Measurements from ENCODE around the gene MVB12B.

Gene MVB12B

DNA sequence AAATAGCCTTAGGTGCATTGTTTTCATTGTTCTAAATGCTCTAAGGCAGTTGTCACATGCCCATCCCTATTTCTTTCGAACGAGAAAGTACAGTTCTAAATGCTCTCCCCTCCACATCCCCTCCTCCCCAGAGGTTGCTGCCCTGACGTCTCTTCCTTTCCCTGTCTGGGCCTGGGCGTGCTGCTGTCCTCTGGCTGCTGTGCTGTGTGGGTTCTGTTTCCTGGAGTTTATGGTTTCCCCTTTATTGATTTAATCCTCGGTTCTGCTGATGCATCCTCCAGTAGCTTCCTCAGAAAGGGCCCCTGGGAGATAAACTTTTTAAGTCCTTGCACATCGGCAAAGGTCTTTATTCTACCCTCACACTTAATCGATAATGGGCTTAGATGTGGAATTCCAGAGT, 48.8 kb downstream of the MVB12B start:
- Histone ChIP-seq H3K27ac (ENCODE audit: insufficient read depth, low read depth, low read length, poor library complexity, severe bottlenecking) (peak overlapping the region; percentile 79), H3K36me3 (ENCODE audit: control insufficient read depth, insufficient read depth, low read length) (no peaks in the 10 kb centered on the region), H3K4me1 (ENCODE audit: control insufficient read depth, insufficient read depth, low read length) (peaks cover 44% of the 10 kb centered on the region), H3K9me3 (ENCODE audit: control insufficient read depth, low read length) (no peaks in the 10 kb centered on the region), H3K4me3 (ENCODE audit: insufficient read depth, low read depth, low read length) (no peak overlapping the region), H3K27me3 (ENCODE audit: control insufficient read depth, insufficient read depth, low read length, poor library complexity, severe bottlenecking) (no peaks in the 10 kb centered on the region)
- WGBS, 2 experiments = 44 to 48% methylated on average over 7 of the region's 7 CpGs

DNA sequence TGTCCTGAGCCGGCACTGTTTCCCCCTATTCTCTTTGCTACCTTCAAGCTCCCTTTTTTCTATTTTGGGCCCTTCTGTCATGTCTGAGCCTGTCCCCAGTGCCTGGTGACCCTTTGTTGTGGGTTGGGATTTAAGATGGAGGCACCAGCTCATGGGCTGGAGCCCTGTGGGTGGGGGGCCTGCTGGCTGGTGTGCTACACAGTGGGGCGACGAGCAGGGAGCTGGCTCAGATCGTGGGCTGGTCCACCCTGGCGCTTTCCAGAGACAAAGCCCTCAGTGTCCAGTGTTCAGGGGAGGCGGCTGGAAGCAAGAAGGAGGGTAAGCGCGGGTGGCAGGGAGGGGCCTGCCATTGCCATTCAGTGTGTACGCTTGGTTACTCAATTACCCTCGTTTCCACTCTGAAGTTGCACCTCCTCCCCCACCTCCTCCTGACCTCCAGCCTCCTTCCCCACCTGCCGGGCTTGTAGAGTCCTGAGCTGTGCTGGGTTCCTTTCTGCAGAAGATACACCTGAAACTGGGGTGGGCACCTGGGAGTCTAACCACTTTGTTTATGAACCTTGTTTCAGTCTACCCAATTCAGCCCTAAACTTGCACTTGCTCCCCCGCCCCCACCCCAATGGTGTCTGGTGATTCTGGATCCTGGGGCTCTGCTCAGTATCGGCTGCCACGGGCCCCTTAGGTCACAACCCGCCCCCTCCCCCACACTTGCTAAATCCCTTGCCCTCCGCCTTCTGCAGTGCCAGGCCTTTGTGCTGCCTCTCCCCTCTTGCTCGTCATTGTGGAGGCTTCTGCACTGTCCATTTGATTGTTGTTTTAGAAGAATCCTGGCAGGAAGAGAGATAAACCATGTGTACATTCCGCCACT, 49.9 kb downstream of the MVB12B start:
- 53 to 59% methylated on average over 18 of the region's 18 CpGs for WGBS, 2 experiments
- H3K4me3 ChIP-seq (ENCODE audit: insufficient read depth, low read depth, low read length) = no peak overlapping the region

DNA sequence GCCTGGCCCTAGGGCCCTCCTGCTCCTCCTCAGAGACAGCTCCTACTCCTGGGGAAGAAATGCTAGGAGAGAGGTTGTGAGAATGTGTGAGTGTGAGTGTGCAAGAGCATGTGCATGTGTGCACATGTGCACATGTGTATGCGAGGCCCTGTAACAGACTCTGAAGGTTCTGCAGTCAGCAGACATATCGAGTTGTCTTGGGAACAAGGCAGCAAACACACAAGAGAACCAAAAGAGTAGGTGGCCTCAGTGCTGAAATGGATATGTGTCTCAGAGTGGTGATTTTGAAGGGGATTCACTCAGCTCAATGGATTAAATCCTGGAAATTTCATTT, 50.5 kb downstream of the MVB12B start:
- Histone ChIP-seq H3K27me3 (ENCODE audit: control insufficient read depth, insufficient read depth, low read length, poor library complexity, severe bottlenecking) (no peaks in the 10 kb centered on the region), H3K36me3 (ENCODE audit: control insufficient read depth, insufficient read depth, low read length) (no peaks in the 10 kb centered on the region), H3K9me3 (ENCODE audit: control insufficient read depth, low read length) (no peaks in the 10 kb centered on the region), H3K27ac (ENCODE audit: insufficient read depth, low read depth, low read length, poor library complexity, severe bottlenecking) (peak overlapping the region; percentile 79), H3K4me3 (ENCODE audit: insufficient read depth, low read depth, low read length) (no peak overlapping the region), H3K4me1 (ENCODE audit: control insufficient read depth, insufficient read depth, low read length) (peaks cover 44% of the 10 kb centered on the region)
- 95 to 96% methylated on average over 2 of the region's 2 CpGs for WGBS, 2 experiments

More for the DNA sequence above, 49.9 kb downstream of the MVB12B start:
- H3K36me3 ChIP-seq (ENCODE audit: control insufficient read depth, insufficient read depth, low read length) = no peaks in the 10 kb centered on the region
- no peaks in the 10 kb centered on the region for H3K27me3 ChIP-seq (ENCODE audit: control insufficient read depth, insufficient read depth, low read length, poor library complexity, severe bottlenecking)
- peak overlapping the region; percentile 79 for H3K27ac ChIP-seq (ENCODE audit: insufficient read depth, low read depth, low read length, poor library complexity, severe bottlenecking)
- peaks cover 44% of the 10 kb centered on the region for H3K4me1 ChIP-seq (ENCODE audit: control insufficient read depth, insufficient read depth, low read length)
- no peaks in the 10 kb centered on the region for H3K9me3 ChIP-seq (ENCODE audit: control insufficient read depth, low read length)

DNA sequence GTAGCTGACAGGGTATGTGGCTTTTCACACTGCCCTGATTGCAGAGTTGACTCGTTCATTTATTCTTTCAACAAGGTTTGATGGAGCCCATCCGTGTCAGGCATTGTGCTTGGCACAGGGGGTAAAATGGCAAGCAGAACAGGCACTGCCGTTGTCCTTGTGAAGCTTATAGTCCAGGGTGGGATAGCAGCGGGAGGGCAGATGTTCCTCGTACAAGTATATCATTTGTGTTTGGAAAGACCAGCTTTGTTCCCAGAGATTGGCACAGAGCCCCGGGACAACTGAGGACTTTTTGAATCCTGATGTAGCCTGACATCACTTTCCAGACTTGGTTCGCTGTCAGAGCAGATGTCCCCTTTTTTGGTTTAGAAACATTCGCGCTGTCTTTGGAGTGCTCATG, 50.9 kb downstream of the MVB12B start:
- Histone ChIP-seq H3K4me3 (ENCODE audit: insufficient read depth, low read depth, low read length) (no peak overlapping the region), H3K9me3 (ENCODE audit: control insufficient read depth, low read length) (no peaks in the 10 kb centered on the region), H3K36me3 (ENCODE audit: control insufficient read depth, insufficient read depth, low read length) (no peaks in the 10 kb centered on the region), H3K27me3 (ENCODE audit: control insufficient read depth, insufficient read depth, low read length, poor library complexity, severe bottlenecking) (no peaks in the 10 kb centered on the region), H3K4me1 (ENCODE audit: control insufficient read depth, insufficient read depth, low read length) (peaks cover 44% of the 10 kb centered on the region), H3K27ac (ENCODE audit: insufficient read depth, low read depth, low read length, poor library complexity, severe bottlenecking) (no peak overlapping the region)
- 95% methylated on average over 9 of the region's 9 CpGs for WGBS, 2 experiments

DNA sequence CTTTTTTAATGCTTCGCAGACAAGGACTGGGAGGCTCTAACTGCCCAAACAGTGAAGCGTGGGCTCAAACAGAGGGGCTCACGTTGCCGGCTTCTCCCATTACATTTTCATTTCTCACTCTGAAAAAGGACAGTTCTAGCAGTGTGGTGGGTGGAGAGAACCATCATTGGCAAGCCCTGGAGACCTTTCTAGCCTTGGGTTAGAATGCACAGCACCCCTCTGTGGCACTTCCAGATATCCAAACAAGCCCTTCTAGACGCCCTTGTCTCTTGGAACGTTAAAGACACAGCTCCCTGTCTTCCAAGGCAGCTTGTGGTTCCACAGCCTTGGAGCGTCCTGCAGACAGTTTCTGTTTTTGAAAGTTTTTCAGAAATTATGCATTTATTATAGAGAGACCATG, 52.1 kb downstream of the MVB12B start:
- no peak overlapping the region for H3K27ac ChIP-seq (ENCODE audit: insufficient read depth, low read depth, low read length, poor library complexity, severe bottlenecking)
- H3K36me3 ChIP-seq (ENCODE audit: control insufficient read depth, insufficient read depth, low read length) = no peaks in the 10 kb centered on the region
- H3K27me3 ChIP-seq (ENCODE audit: control insufficient read depth, insufficient read depth, low read length, poor library complexity, severe bottlenecking) = no peaks in the 10 kb centered on the region
- peaks cover 44% of the 10 kb centered on the region for H3K4me1 ChIP-seq (ENCODE audit: control insufficient read depth, insufficient read depth, low read length)
- H3K9me3 ChIP-seq (ENCODE audit: control insufficient read depth, low read length) = no peaks in the 10 kb centered on the region
- WGBS, 2 experiments = 90 to 94% methylated on average over 7 of the region's 7 CpGs
- no peak overlapping the region for H3K4me3 ChIP-seq (ENCODE audit: insufficient read depth, low read depth, low read length)

DNA sequence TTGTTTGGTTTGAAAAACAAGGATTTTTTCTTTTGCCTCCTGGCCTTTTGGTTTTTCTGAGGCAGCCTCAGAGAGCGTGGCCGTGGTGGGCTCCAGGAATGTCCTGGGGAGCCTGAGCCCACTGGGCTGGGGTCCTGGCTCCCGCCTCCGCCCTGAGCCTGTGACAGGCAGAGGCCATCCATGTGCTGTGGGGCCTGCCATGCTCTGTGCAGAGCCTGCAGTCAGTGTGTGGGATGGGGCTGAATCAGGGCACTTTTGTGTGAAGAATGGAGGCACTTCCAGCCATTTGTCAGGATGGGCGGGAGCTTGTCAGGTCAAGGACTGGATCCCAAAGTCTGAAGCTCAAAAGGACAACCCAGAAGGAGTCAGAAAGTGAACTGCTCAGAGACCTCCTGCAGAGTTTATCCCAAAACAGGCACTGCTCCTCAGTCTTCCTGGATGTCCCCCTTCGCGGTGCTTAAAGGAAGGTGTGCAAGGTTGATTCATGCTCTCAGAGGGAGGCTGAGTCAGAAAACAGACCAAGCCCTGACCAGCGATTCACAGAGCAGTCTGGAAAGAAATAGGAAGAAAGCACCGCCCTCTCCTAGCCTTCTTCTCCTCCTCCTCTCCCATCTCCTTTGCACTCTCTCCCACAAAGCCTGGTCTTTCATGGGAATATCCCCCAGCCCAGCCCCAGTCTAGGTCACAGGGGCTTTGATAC, 53.2 kb downstream of the MVB12B start:
- Histone ChIP-seq H3K27me3 (ENCODE audit: control insufficient read depth, insufficient read depth, low read length, poor library complexity, severe bottlenecking) (no peaks in the 10 kb centered on the region), H3K4me1 (ENCODE audit: control insufficient read depth, insufficient read depth, low read length) (peaks cover 36% of the 10 kb centered on the region), H3K4me3 (ENCODE audit: insufficient read depth, low read depth, low read length) (no peak overlapping the region), H3K27ac (ENCODE audit: insufficient read depth, low read depth, low read length, poor library complexity, severe bottlenecking) (no peak overlapping the region), H3K9me3 (ENCODE audit: control insufficient read depth, low read length) (no peaks in the 10 kb centered on the region), H3K36me3 (ENCODE audit: control insufficient read depth, insufficient read depth, low read length) (no peaks in the 10 kb centered on the region)
- 75 to 79% methylated on average over 9 of the region's 9 CpGs for WGBS, 2 experiments

DNA sequence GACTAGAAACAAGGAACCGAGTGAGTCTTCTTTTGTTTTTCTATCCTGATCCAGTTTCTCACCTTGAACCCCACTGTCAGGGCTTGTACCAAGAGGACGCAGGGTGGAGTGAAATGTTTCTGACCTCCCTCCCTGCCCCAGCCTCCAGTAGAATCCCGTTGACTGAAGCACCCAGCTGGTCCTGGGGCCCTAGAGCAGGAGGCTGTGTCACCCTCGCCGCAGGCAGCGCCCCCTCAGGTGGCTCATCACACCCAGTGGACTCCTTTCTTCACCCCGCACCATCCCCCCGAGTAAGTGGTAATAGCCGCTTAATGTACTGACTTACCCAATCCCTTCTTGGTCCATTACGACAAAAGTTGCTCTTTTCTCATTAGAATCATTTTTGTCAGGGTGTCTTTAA, 53.8 kb downstream of the MVB12B start:
- no peaks in the 10 kb centered on the region for H3K36me3 ChIP-seq (ENCODE audit: control insufficient read depth, insufficient read depth, low read length)
- no peaks in the 10 kb centered on the region for H3K9me3 ChIP-seq (ENCODE audit: control insufficient read depth, low read length)
- no peak overlapping the region for H3K27ac ChIP-seq (ENCODE audit: insufficient read depth, low read depth, low read length, poor library complexity, severe bottlenecking)
- H3K4me1 ChIP-seq (ENCODE audit: control insufficient read depth, insufficient read depth, low read length) = peaks cover 30% of the 10 kb centered on the region
- WGBS, 2 experiments = 86 to 91% methylated on average over 10 of the region's 10 CpGs
- H3K4me3 ChIP-seq (ENCODE audit: insufficient read depth, low read depth, low read length) = no peak overlapping the region
- no peaks in the 10 kb centered on the region for H3K27me3 ChIP-seq (ENCODE audit: control insufficient read depth, insufficient read depth, low read length, poor library complexity, severe bottlenecking)

DNA sequence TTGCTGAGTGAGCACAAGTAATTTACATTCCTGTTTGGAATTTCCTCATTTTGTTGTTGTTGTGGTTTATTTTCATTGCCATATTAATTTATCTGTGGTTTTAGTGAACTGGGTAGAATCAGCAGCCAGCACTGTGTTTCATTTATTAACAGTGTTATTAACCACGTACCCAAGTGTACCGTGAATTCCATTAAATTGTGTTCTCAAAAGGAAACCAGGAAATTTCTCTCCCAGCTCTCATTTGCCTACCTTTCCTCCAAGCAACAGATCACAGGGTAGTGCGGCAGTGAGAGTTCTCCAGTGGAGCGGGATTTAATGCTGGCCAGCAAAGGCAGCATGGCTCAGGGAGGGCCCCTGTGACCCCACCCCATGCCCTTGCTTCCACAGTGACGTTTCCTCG, 54.6 kb downstream of the MVB12B start:
- Histone ChIP-seq H3K4me1 (ENCODE audit: control insufficient read depth, insufficient read depth, low read length) (peaks cover 23% of the 10 kb centered on the region), H3K27me3 (ENCODE audit: control insufficient read depth, insufficient read depth, low read length, poor library complexity, severe bottlenecking) (no peaks in the 10 kb centered on the region), H3K9me3 (ENCODE audit: control insufficient read depth, low read length) (no peaks in the 10 kb centered on the region), H3K36me3 (ENCODE audit: control insufficient read depth, insufficient read depth, low read length) (no peaks in the 10 kb centered on the region), H3K4me3 (ENCODE audit: insufficient read depth, low read depth, low read length) (no peak overlapping the region), H3K27ac (ENCODE audit: insufficient read depth, low read depth, low read length, poor library complexity, severe bottlenecking) (no peak overlapping the region)
- 95% methylated on average over 5 to 6 of the region's 6 CpGs for WGBS, 2 experiments

DNA sequence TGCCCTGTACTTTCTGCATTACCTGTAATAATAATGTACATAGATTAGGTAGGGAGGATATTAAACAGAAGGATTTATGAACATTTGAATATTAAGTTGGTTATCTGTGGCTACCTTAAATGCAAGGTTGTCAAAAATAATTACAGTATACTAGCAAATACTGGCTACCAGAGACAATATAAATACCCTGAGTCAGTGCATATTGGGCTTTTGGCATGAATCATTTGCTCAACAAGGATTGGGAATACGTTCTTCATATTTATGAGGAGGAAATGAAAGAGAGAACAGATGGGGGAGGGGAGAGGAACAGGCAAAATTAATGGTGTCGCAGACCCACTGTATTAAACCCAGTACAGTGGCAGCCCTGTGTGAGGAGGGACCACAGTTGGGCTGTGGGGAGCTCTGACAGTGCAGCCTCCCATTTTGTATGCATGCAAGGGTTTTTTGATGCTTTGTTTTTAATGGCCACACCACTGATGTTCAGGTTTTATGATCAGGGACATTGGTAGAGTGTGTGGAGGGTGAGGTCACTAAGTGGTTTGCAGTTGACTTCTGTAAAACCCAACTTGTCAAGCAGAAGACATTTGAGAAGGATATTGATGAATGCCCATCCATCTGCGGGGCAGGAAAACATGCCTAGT, 56.9 kb downstream of the MVB12B start:
- 94 to 96% methylated on average over 3 of the region's 3 CpGs for WGBS, 2 experiments
- Histone ChIP-seq H3K36me3 (ENCODE audit: control insufficient read depth, insufficient read depth, low read length) (peaks cover 6% of the 10 kb centered on the region), H3K27me3 (ENCODE audit: control insufficient read depth, insufficient read depth, low read length, poor library complexity, severe bottlenecking) (no peaks in the 10 kb centered on the region)

DNA sequence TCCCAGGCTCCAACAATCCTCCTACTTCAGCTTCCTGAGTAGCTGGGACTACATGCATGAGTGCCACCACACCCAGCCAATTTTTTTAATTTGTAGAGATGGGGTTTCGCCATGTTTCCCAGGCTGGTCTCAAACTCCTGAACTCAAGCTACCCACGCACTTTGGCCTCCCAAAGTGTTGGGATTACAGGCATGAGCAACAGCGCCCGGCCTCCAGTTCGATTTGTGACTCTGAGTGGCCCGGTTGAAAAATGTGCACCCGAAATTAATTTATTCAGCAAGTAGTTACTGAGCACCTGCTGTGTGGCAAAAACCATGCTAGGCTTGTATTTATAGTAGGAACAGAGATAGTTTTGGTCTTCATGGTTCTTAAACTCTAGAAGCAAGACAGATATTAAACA, 58.3 kb downstream of the MVB12B start:
- Histone ChIP-seq H3K4me3 (ENCODE audit: insufficient read depth, low read depth, low read length) (no peak overlapping the region), H3K9me3 (ENCODE audit: control insufficient read depth, low read length) (no peaks in the 10 kb centered on the region), H3K36me3 (ENCODE audit: control insufficient read depth, insufficient read depth, low read length) (peaks cover 6% of the 10 kb centered on the region), H3K27ac (ENCODE audit: insufficient read depth, low read depth, low read length, poor library complexity, severe bottlenecking) (no peak overlapping the region), H3K27me3 (ENCODE audit: control insufficient read depth, insufficient read depth, low read length, poor library complexity, severe bottlenecking) (no peaks in the 10 kb centered on the region), H3K4me1 (ENCODE audit: control insufficient read depth, insufficient read depth, low read length) (no peaks in the 10 kb centered on the region)
- WGBS, 2 experiments = 92% methylated on average over 7 of the region's 7 CpGs

More for the DNA sequence above, 56.9 kb downstream of the MVB12B start:
- no peak overlapping the region for H3K27ac ChIP-seq (ENCODE audit: insufficient read depth, low read depth, low read length, poor library complexity, severe bottlenecking)
- H3K4me1 ChIP-seq (ENCODE audit: control insufficient read depth, insufficient read depth, low read length) = peaks cover 8% of the 10 kb centered on the region
- no peaks in the 10 kb centered on the region for H3K9me3 ChIP-seq (ENCODE audit: control insufficient read depth, low read length)
- no peak overlapping the region for H3K4me3 ChIP-seq (ENCODE audit: insufficient read depth, low read depth, low read length)
